A673 (cell line): ENCODE data around the gene MTOR. TPM values are rescaled to one million over a fixed set of nuclear protein-coding genes. Genes with fewer than 3 reads are reported as not detected.
"Not testable (repeated sequence)": the region's sequence is repeated elsewhere in the genome, so short reads cannot be mapped to it uniquely, and the experiment has no call there.

Experiments
- BruUV-seq: library from RNA; stranded (reverse); fragments of 400-500 nt; replicated peaks from 2 replicates; lab custom pipeline; 2021; lab: Mats Ljungman, UMichigan
- CTCF ChIA-PET: fragments of 300-600 bp; sonication (Branson Sonifier 250); formaldehyde crosslinking; loops from one replicate; lab custom pipeline; 2022; ENCODE audit warnings: antibody characterized with exemption; lab: Charles Lee
- POLR2A ChIA-PET: fragments of 300-600 bp; sonication (Branson Sonifier 250); formaldehyde crosslinking; loops from one replicate; lab custom pipeline; 2022; ENCODE audit warnings: antibody characterized with exemption; ENCODE audit not compliant: low non-redundant PET; lab: Charles Lee
- DNase-seq: peaks from one replicate; pipeline ENCODE4 v3.0.0-alpha.2; 2015; ENCODE audit warnings: low spot score
- H3K27ac ChIP-seq: fragments of 200-600 bp; sonication (generic); 2 replicates; pipeline ENCODE4 v1.5.1; 2016; ENCODE audit warnings: mixed run types, low read depth, mild to moderate bottlenecking, mixed read lengths, antibody characterized with exemption, low read length; ENCODE audit not compliant: poor library complexity, severe bottlenecking
- H3K27me3 ChIP-seq: fragments of 200-600 bp; sonication (generic); replicated peaks from 2 replicates; pipeline ENCODE4 v1.6.1; 2017; ENCODE audit warnings: mixed run types, low read depth, mild to moderate bottlenecking, mixed read lengths, antibody characterized with exemption, low read length; ENCODE audit not compliant: insufficient read depth, poor library complexity
- H3K36me3 ChIP-seq: fragments of 200-600 bp; sonication (generic); 2 replicates; pipeline ENCODE4 v1.6.1; 2016; ENCODE audit warnings: mixed run types, mild to moderate bottlenecking, mixed read lengths, antibody characterized with exemption, low read length; ENCODE audit not compliant: insufficient read depth, poor library complexity, severe bottlenecking
- H3K4me1 ChIP-seq: fragments of 200-600 bp; sonication (generic); 2 replicates; pipeline ENCODE4 v1.6.1; 2017; ENCODE audit warnings: mixed run types, mild to moderate bottlenecking, mixed read lengths, antibody characterized with exemption, low read length; ENCODE audit not compliant: insufficient read depth, poor library complexity, severe bottlenecking
- H3K4me3 ChIP-seq: fragments of 200-600 bp; sonication (generic); 2 replicates; pipeline ENCODE4 v1.5.1; 2016; ENCODE audit warnings: low read depth, mixed run types, mild to moderate bottlenecking, mixed read lengths, low read length; ENCODE audit not compliant: poor library complexity, severe bottlenecking
- H3K9me3 ChIP-seq: fragments of 200-600 bp; sonication (generic); 2 replicates; pipeline ENCODE4 v1.6.1; 2016; ENCODE audit warnings: mixed run types, low read depth, mild to moderate bottlenecking, mixed read lengths, antibody characterized with exemption, low read length; ENCODE audit not compliant: poor library complexity, severe bottlenecking
- CTCF ChIP-seq: fragments of 300-800, 200-600 bp; sonication (generic); conservative IDR thresholded peaks from 2 replicates; pipeline ENCODE4 v1.5.1; 2017; ENCODE audit warnings: low read depth, mild to moderate bottlenecking, antibody characterized with exemption, low read length, moderate library complexity, mixed read lengths
- EZH2 ChIP-seq: fragments of 200-600 bp; sonication (generic); IDR thresholded peaks from 2 replicates; pipeline ENCODE4 v1.6.1; 2017; ENCODE audit warnings: borderline replicate concordance, low read depth, mild to moderate bottlenecking, mixed read lengths, antibody characterized with exemption, low read length; ENCODE audit not compliant: poor library complexity, severe bottlenecking
- intact Hi-C: fragments of 100-400 bp; cut with micrococcal nuclease; formaldehyde crosslinking; loops from one replicate; pipeline ENCODE4 v1.10.0; 2022; ENCODE audit not compliant: unreplicated experiment
- total RNA-seq: library from RNA; stranded (reverse); gene quantifications from 2 replicates; pipeline ENCODE4 v1.2.3, GENCODE V29; 2021

The MTOR gene
- total RNA-seq, 1 experiment from 2014 or later = 63.7 TPM

- ChIA-PET POLR2A (no interaction called here), CTCF (no interaction called here)
- Histone ChIP-seq H3K27ac (no peak overlapping the region), H3K4me3 (no peak overlapping the region), H3K9me3 (no peaks in the 10 kb centered on the region), H3K36me3 (no peaks in the 10 kb centered on the region), H3K27me3 (no peaks in the 10 kb centered on the region), H3K4me1 (no peaks in the 10 kb centered on the region)
- BruUV-seq = no TSS peak
- TF ChIP-seq CTCF (no peak), EZH2 (no peak)
- no peak for DNase-seq
- intact Hi-C loops = no loop called here
Observed at GRCh38 chr1:11307852-11308251, 45.5 kb upstream of the MTOR start.

GRCh38 chr1:11305516-11305915 lies 43.2 kb upstream of the MTOR start:
- intact Hi-C loops, CTCF ChIA-PET: not testable (repeated sequence)

DNA sequence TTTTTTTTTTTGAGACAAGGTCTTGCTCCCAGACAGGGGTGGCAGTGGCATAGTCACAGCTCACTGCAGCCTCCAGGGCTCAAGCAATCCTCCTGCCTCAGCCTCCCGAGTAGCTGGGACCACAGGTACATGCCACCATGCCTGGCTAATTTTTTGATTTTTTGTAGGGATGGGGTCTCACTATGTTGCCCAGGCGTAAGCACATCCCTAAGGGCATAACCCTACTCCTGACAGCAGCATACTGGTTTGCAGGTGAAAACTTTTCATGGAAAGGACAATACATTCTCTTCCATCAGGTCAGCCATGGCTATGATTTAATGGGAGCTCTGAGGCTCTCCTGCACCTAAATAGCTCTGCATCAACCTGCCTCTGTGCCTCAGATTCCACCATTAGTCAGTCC lies 40.0 kb upstream of the MTOR start:
- Histone ChIP-seq H3K4me1 (no peaks in the 10 kb centered on the region), H3K27ac (no peak overlapping the region), H3K9me3 (no peaks in the 10 kb centered on the region), H3K27me3 (no peaks in the 10 kb centered on the region), H3K4me3 (no peak overlapping the region), H3K36me3 (no peaks in the 10 kb centered on the region)
- ChIA-PET CTCF (no interaction called here), POLR2A (no interaction called here)
- no TSS peak for BruUV-seq
- DNase-seq = no peak
- intact Hi-C loops = no loop called here
- no peak for TF ChIP-seq EZH2
- TF ChIP-seq CTCF = no peak

More at GRCh38 chr1:11305516-11305915, 43.2 kb upstream of the MTOR start:
- H3K9me3 ChIP-seq, H3K4me3 ChIP-seq, H3K27me3 ChIP-seq, H3K36me3 ChIP-seq, H3K27ac ChIP-seq, BruUV-seq, H3K4me1 ChIP-seq, DNase-seq, POLR2A ChIA-PET: not testable (repeated sequence)

DNA sequence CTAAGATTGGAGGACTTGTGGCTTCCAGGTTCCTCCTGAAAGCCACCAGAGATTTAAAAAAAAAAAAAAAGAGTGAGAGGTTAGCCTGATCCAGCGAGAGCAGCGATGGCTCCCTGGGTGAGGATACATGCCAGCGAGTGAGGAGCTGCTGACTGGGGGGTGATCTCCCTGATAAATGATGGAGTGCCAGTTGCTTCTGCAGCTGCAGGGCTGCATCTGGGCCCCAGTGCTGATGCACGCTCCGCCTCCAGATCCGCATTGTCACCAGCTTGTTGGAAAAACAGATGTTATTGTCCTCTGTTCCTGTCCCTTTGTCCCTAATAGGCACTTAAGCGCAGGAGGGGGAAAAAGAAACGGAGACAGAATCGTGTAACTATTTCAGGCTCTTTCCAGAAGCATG lies 39.2 kb upstream of the MTOR start:
- intact Hi-C loops = no loop called here
- BruUV-seq = no TSS peak

More for the DNA sequence above, 39.2 kb upstream of the MTOR start:
- no peaks in the 10 kb centered on the region for H3K27me3 ChIP-seq
- ChIA-PET POLR2A (interaction anchor here (0.7 kb wide), 1 partner anchor 38 kb away, joined by 8 read pairs; no protein-coding TSS in a partner anchor), CTCF (no interaction called here)
- no peak overlapping the region for H3K4me3 ChIP-seq
- no peak for DNase-seq
- TF ChIP-seq CTCF (no peak), EZH2 (no peak)
- H3K36me3 ChIP-seq = no peaks in the 10 kb centered on the region
- no peaks in the 10 kb centered on the region for H3K4me1 ChIP-seq
- no peaks in the 10 kb centered on the region for H3K9me3 ChIP-seq
- no peak overlapping the region for H3K27ac ChIP-seq
